H9 (cell line): Measurements from ENCODE around the gene SPIRE2. TPM values are rescaled to one million over a fixed set of nuclear protein-coding genes. Genes with fewer than 3 reads are reported as not detected.

Source experiments
- DNase-seq: peaks from one replicate; pipeline ENCODE4 v3.0.0-alpha.2; 2017
- H2AFZ ChIP-seq: one replicate; pipeline ENCODE4 v1.6.1; 2013; ENCODE audit warnings: mild to moderate bottlenecking, low read length, control low read depth, moderate library complexity
- H2AK5ac ChIP-seq: 2 replicates; pipeline ENCODE4 v1.6.1; 2013; ENCODE audit warnings: low read length, control low read depth, mixed read lengths; ENCODE audit not compliant: insufficient read length
- H2BK120ac ChIP-seq: one replicate; pipeline ENCODE4 v1.6.1; 2013; ENCODE audit warnings: low read depth, mild to moderate bottlenecking, low read length, control low read depth, inconsistent platforms; ENCODE audit not compliant: poor library complexity, severe bottlenecking
- H2BK12ac ChIP-seq: 2 replicates; pipeline ENCODE4 v1.6.1; 2013; ENCODE audit warnings: low read length, control low read depth, mixed read lengths, low read depth; ENCODE audit not compliant: insufficient read length
- H2BK15ac ChIP-seq: 2 replicates; pipeline ENCODE4 v1.6.1; 2013; ENCODE audit warnings: low read depth, low read length, control low read depth
- H2BK20ac ChIP-seq: one replicate; pipeline ENCODE4 v1.6.1; 2013; ENCODE audit warnings: low read depth, mild to moderate bottlenecking, low read length, control low read depth, inconsistent platforms; ENCODE audit not compliant: poor library complexity, severe bottlenecking
- H2BK5ac ChIP-seq: 2 replicates; pipeline ENCODE4 v1.6.1; 2013; ENCODE audit warnings: low read length, control low read depth, mixed read lengths; ENCODE audit not compliant: insufficient read length
- H3K14ac ChIP-seq: 2 replicates; pipeline ENCODE4 v1.6.1; 2013; ENCODE audit warnings: low read length, control low read depth; ENCODE audit not compliant: insufficient read depth
- H3K18ac ChIP-seq: 2 replicates; pipeline ENCODE4 v1.6.1; 2013; ENCODE audit warnings: low read depth, mild to moderate bottlenecking, mixed read lengths, low read length, control low read depth; ENCODE audit not compliant: insufficient read length
- H3K23ac ChIP-seq: 2 replicates; pipeline ENCODE4 v1.6.1; 2013; ENCODE audit warnings: low read length, control low read depth, mixed read lengths, low read depth; ENCODE audit not compliant: insufficient read length
- H3K23me2 ChIP-seq: 2 replicates; pipeline ENCODE4 v1.6.1; 2013; ENCODE audit warnings: low read depth, mild to moderate bottlenecking, mixed read lengths, low read length, control low read depth; ENCODE audit not compliant: insufficient read length, poor library complexity, severe bottlenecking
- H3K27ac ChIP-seq: 2 replicates; pipeline ENCODE4 v1.5.1; 2013; ENCODE audit warnings: low read length, control low read depth, mixed read lengths, low read depth; ENCODE audit not compliant: insufficient read length
- H3K27me3 ChIP-seq: 2 replicates; pipeline ENCODE4 v1.6.1; 2013; ENCODE audit warnings: low read length, control low read depth, inconsistent platforms; ENCODE audit not compliant: insufficient read depth
- H3K4ac ChIP-seq: 2 replicates; pipeline ENCODE4 v1.6.1; 2013; ENCODE audit warnings: low read depth, mild to moderate bottlenecking, control low read depth, inconsistent platforms, low read length, moderate library complexity
- H3K4me1 ChIP-seq: 2 replicates; pipeline ENCODE4 v1.6.1; 2013; ENCODE audit warnings: low read length, control low read depth, inconsistent platforms; ENCODE audit not compliant: insufficient read depth
- H3K4me2 ChIP-seq: 2 replicates; pipeline ENCODE4 v1.6.1; 2013; ENCODE audit warnings: low read length, control low read depth, mixed read lengths; ENCODE audit not compliant: insufficient read length, insufficient read depth
- H3K56ac ChIP-seq: 2 replicates; pipeline ENCODE4 v1.6.1; 2013; ENCODE audit warnings: low read depth, mild to moderate bottlenecking, mixed read lengths, low read length, control low read depth; ENCODE audit not compliant: insufficient read length
- H3K79me1 ChIP-seq: 2 replicates; pipeline ENCODE4 v1.6.1; 2013; ENCODE audit warnings: low read depth, mild to moderate bottlenecking, moderate library complexity, low read length, control low read depth, inconsistent platforms; ENCODE audit not compliant: insufficient read depth, poor library complexity, severe bottlenecking
- H3K79me2 ChIP-seq: 2 replicates; pipeline ENCODE4 v1.6.1; 2013; ENCODE audit warnings: low read length, control low read depth, inconsistent platforms; ENCODE audit not compliant: insufficient read depth
- H3K9ac ChIP-seq: 2 replicates; pipeline ENCODE4 v1.6.1; 2013; ENCODE audit warnings: low read length, control low read depth, mixed read lengths; ENCODE audit not compliant: insufficient read length; ENCODE audit errors: extremely low read depth
- H3K9me3 ChIP-seq: one replicate; pipeline ENCODE4 v1.6.1; 2013; ENCODE audit warnings: low read depth, low read length, inconsistent platforms; ENCODE audit not compliant: control insufficient read depth
- H3T11ph ChIP-seq: one replicate; pipeline ENCODE4 v1.6.1; 2013; ENCODE audit warnings: mild to moderate bottlenecking, low read length, control low read depth, inconsistent platforms
- H4K20me1 ChIP-seq: one replicate; pipeline ENCODE4 v1.6.1; 2013; ENCODE audit not compliant: control insufficient read depth, insufficient read length, insufficient read depth
- H4K5ac ChIP-seq: 2 replicates; pipeline ENCODE4 v1.6.1; 2013; ENCODE audit warnings: low read depth, mild to moderate bottlenecking, mixed read lengths, low read length, control low read depth; ENCODE audit not compliant: insufficient read length
- H4K8ac ChIP-seq: replicated peaks from 2 replicates; pipeline ENCODE4 v1.6.1; 2013; ENCODE audit warnings: low read length, control low read depth, mixed read lengths, low read depth; ENCODE audit not compliant: insufficient read length
- H4K91ac ChIP-seq: 2 replicates; pipeline ENCODE4 v1.6.1; 2013; ENCODE audit warnings: low read depth, mild to moderate bottlenecking, moderate library complexity, mixed read lengths, low read length, control low read depth; ENCODE audit not compliant: insufficient read length
- H3K27ac Mint-ChIP-seq, 3 experiments: 2 replicates in 2 of 3; 3 replicates in 1 of 3; pipeline ENCODE4 v1.8.0; 2020 to 2021; ENCODE audit warnings: mixed read lengths in 3 of 3, mild to moderate bottlenecking in 1 of 3, moderate library complexity in 1 of 3
- H3K27me3 Mint-ChIP-seq: 2 replicates; pipeline ENCODE4 v1.8.0; 2021; ENCODE audit warnings: low read depth, mild to moderate bottlenecking, moderate library complexity, mixed read lengths
- H3K36me3 Mint-ChIP-seq, 3 experiments: 2 replicates in 2 of 3; 3 replicates in 1 of 3; pipeline ENCODE4 v1.8.0; 2020 to 2021; ENCODE audit warnings: low read depth in 3 of 3, mixed read lengths in 3 of 3; ENCODE audit not compliant: insufficient read depth in 1 of 3
- H3K4me1 Mint-ChIP-seq, 2 experiments: 2 replicates each; pipeline ENCODE4 v1.8.0; 2020; ENCODE audit warnings: mixed read lengths in 2 of 2
- H3K4me3 Mint-ChIP-seq, 2 experiments: 2 replicates in 1 of 2; 3 replicates in 1 of 2; pipeline ENCODE4 v1.8.0; 2020 to 2021; ENCODE audit warnings: mild to moderate bottlenecking in 2 of 2, mixed read lengths in 2 of 2, moderate library complexity in 1 of 2
- H3K9me3 Mint-ChIP-seq, 2 experiments: 2 replicates in 1 of 2; 3 replicates in 1 of 2; pipeline ENCODE4 v1.8.0; 2020; ENCODE audit warnings: mild to moderate bottlenecking in 2 of 2, mixed read lengths in 2 of 2, moderate library complexity in 1 of 2
- WGBS: extraction: QIAGEN DNeasy Blood & Tissue Kit; methylation state at CpG from one replicate; pipeline ENCODE4 v1.1.7; 2013; ENCODE audit warnings: missing lambda C conversion rate, low lambda C conversion rate, mixed read lengths; ENCODE audit not compliant: insufficient read length; ENCODE audit errors: extremely low coverage; 5-methylcytosine and 5-hydroxymethylcytosine counted together
- total RNA-seq: library from RNA; stranded (reverse); gene quantifications from 2 replicates; pipeline ENCODE4 v1.2.1, GENCODE V29; 2021
- TF ChIP-seq, protein P1 (sequence below): fragments of 200-600 bp; sonication (generic); conservative IDR thresholded peaks from 3 replicates; pipeline ENCODE4 v1.8.0; 2021; ENCODE audit warnings: antibody characterized with exemption, mild to moderate bottlenecking

The SPIRE2 gene
- total RNA-seq, 1 experiment from 2014 or later = 6.9 TPM

DNA sequence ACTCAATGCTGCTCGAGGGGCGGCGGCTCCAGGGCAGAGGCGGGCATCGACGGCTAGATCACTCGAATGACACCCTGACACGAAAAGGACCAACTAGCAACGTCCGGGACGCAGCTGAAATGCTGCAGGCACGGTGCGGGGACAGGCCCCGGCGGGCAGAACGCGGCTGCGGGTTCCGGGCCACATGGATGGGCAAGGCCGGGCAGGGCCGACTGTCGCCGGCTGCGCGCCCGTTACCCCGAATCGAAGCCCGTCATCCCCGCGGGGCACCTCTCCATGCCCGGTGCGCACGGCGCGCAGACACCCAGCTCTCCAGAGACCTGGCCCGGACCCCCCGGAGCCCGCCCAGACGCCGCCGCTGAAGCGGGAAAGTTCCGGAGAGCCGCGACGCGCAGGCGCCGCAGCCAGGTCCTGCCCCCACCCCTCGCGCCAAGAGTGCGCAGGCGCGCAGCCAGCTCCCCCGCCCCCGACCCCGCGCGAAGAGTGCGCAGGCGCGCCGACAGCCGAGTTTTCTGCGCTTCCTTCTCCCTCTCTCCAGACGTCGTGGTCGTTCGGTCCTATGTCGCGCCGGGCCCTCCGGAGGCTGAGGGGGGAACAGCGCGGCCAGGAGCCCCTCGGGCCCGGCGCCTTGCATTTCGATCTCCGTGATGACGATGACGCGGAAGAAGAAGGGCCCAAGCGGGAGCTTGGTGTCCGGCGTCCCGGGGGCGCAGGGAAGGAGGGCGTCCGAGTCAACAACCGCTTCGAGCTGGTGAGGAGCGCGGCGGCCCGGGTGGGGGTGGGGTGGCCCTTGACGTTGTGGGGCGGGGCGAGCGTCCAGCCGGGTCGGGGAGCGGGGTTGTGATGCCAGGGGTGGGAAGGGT lies 45.1 kb downstream of the SPIRE2 start, which contains the start of gene TCF25:
TSS of gene TCF25 (plus strand) at position 484 of the 863 bp plus-strand sequence. CDS start at position 560, 76 bp downstream.
- H3K23me2 ChIP-seq = peaks cover 5% of the 10 kb centered on the region
- no peaks in the 10 kb centered on the region for H3K27me3 Mint-ChIP-seq
- H3K4ac ChIP-seq = no peak within 1 kb of the TSS; the same call in 1 of the 2 replicates
- H3K4me1 ChIP-seq = no peaks in the 10 kb centered on the region
- peak within 1 kb of the TSS; percentile 78 for H3K9ac ChIP-seq
- H2AK5ac ChIP-seq = no peak within 1 kb of the TSS
- H4K20me1 ChIP-seq = no peaks in the 10 kb centered on the region
- no peak within 1 kb of the TSS for H4K91ac ChIP-seq
- no peak within 1 kb of the TSS for H3K23ac ChIP-seq
- H3K9me3 ChIP-seq = no peaks in the 10 kb centered on the region
- peak within 1 kb of the TSS; percentile 74 for H3K4me2 ChIP-seq
- H3K18ac ChIP-seq = peak within 1 kb of the TSS; percentile 90
- peaks cover 20 to 31% (median 25%) of the 10 kb centered on the region in 3 experiments for H3K36me3 Mint-ChIP-seq
- H2BK20ac ChIP-seq = no peak within 1 kb of the TSS
- no peak within 1 kb of the TSS for H2BK120ac ChIP-seq
- no peaks in the 10 kb centered on the region for H3K79me1 ChIP-seq
- H3K27me3 ChIP-seq = no peaks in the 10 kb centered on the region
- no peak within 1 kb of the TSS for H3T11ph ChIP-seq
- H4K8ac ChIP-seq = no peak within 1 kb of the TSS
- H3K56ac ChIP-seq = no peak within 1 kb of the TSS
- no peak within 1 kb of the TSS for H2BK15ac ChIP-seq
- H4K5ac ChIP-seq = no peak within 1 kb of the TSS
- H3K79me2 ChIP-seq = peaks cover 2% of the 10 kb centered on the region; the same call in 1 of the 2 replicates
- no CpG with 5 or more reads among the region's 104 CpGs for WGBS
- peak within 1 kb of the TSS; percentile 94 to 98 (median 98); a peak in 6 of 7 replicates for H3K27ac Mint-ChIP-seq
- H3K4me1 Mint-ChIP-seq = peaks cover 3 to 9% of the 10 kb centered on the region in 2 experiments; a peak in 2 of 4 replicates
- no peak within 1 kb of the TSS for H2BK12ac ChIP-seq
- H3K9me3 Mint-ChIP-seq = peaks cover 7 to 14% of the 10 kb centered on the region in 2 experiments
- peak within 1 kb of the TSS; percentile 85 for H3K27ac ChIP-seq
- peak within 1 kb of the TSS; percentile 69 for H2BK5ac ChIP-seq
- peak; percentile 88 for DNase-seq
- H3K14ac ChIP-seq = peak within 1 kb of the TSS; percentile 96
- H2AFZ ChIP-seq = no peak within 1 kb of the TSS
- peak within 1 kb of the TSS; percentile 84 to 91 for H3K4me3 Mint-ChIP-seq
- TF ChIP-seq, protein P1, sequence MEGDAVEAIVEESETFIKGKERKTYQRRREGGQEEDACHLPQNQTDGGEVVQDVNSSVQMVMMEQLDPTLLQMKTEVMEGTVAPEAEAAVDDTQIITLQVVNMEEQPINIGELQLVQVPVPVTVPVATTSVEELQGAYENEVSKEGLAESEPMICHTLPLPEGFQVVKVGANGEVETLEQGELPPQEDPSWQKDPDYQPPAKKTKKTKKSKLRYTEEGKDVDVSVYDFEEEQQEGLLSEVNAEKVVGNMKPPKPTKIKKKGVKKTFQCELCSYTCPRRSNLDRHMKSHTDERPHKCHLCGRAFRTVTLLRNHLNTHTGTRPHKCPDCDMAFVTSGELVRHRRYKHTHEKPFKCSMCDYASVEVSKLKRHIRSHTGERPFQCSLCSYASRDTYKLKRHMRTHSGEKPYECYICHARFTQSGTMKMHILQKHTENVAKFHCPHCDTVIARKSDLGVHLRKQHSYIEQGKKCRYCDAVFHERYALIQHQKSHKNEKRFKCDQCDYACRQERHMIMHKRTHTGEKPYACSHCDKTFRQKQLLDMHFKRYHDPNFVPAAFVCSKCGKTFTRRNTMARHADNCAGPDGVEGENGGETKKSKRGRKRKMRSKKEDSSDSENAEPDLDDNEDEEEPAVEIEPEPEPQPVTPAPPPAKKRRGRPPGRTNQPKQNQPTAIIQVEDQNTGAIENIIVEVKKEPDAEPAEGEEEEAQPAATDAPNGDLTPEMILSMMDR = no peak
